ENCODE data around the gene ITGBL1. TPM values are rescaled to one million over a fixed set of nuclear protein-coding genes. Genes with fewer than 3 reads are reported as not detected.

The ITGBL1 gene
- total RNA-seq, 1 experiment from 2014 or later: 0.22 TPM

DNA sequence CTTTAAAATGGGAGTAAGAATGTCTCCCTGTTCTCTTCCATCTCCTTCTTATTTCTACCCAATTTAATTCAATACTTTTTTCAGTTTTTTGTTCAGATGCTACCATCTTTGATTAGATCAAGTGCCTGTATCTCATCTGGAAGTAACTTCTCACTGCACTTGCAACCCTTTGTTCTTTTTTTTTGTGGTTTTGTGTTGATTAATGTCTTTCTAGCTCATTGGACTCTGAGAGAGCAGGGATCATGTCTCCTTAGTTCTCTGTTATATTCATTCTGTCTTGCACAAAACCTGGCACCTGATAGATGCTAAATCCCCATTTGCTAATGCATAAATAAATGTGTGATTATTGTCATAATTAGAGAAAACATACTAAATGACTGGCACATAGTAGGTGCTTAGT lies 834 bp upstream of the ITGBL1 start:
- Mint-ChIP-seq H3K4me3 (no peak overlapping the region), H3K9me3 (no peaks in the 10 kb centered on the region), H3K27me3 (ENCODE audit: low read depth) (no peaks in the 10 kb centered on the region), H3K4me1 (peaks cover 33% of the 10 kb centered on the region), H3K36me3 (no peaks in the 10 kb centered on the region), H3K27ac (no peak overlapping the region)
- ATAC-seq: no peak
- CTCF ChIA-PET: no interaction called here
- TF ChIP-seq ZNF138 (CRISPR knock-in tag; conservative IDR thresholded peaks at IDR 0.05) (no peak), GTF2I (CRISPR knock-in tag; conservative IDR thresholded peaks at IDR 0.05) (no peak)
- TF ChIP-seq, protein P1, sequence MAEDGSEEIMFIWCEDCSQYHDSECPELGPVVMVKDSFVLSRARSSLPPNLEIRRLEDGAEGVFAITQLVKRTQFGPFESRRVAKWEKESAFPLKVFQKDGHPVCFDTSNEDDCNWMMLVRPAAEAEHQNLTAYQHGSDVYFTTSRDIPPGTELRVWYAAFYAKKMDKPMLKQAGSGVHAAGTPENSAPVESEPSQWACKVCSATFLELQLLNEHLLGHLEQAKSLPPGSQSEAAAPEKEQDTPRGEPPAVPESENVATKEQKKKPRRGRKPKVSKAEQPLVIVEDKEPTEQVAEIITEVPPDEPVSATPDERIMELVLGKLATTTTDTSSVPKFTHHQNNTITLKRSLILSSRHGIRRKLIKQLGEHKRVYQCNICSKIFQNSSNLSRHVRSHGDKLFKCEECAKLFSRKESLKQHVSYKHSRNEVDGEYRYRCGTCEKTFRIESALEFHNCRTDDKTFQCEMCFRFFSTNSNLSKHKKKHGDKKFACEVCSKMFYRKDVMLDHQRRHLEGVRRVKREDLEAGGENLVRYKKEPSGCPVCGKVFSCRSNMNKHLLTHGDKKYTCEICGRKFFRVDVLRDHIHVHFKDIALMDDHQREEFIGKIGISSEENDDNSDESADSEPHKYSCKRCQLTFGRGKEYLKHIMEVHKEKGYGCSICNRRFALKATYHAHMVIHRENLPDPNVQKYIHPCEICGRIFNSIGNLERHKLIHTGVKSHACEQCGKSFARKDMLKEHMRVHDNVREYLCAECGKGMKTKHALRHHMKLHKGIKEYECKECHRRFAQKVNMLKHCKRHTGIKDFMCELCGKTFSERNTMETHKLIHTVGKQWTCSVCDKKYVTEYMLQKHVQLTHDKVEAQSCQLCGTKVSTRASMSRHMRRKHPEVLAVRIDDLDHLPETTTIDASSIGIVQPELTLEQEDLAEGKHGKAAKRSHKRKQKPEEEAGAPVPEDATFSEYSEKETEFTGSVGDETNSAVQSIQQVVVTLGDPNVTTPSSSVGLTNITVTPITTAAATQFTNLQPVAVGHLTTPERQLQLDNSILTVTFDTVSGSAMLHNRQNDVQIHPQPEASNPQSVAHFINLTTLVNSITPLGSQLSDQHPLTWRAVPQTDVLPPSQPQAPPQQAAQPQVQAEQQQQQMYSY (CRISPR knock-in tag; IDR thresholded peaks at IDR 0.05): no peak
- TF ChIP-seq, protein P2, sequence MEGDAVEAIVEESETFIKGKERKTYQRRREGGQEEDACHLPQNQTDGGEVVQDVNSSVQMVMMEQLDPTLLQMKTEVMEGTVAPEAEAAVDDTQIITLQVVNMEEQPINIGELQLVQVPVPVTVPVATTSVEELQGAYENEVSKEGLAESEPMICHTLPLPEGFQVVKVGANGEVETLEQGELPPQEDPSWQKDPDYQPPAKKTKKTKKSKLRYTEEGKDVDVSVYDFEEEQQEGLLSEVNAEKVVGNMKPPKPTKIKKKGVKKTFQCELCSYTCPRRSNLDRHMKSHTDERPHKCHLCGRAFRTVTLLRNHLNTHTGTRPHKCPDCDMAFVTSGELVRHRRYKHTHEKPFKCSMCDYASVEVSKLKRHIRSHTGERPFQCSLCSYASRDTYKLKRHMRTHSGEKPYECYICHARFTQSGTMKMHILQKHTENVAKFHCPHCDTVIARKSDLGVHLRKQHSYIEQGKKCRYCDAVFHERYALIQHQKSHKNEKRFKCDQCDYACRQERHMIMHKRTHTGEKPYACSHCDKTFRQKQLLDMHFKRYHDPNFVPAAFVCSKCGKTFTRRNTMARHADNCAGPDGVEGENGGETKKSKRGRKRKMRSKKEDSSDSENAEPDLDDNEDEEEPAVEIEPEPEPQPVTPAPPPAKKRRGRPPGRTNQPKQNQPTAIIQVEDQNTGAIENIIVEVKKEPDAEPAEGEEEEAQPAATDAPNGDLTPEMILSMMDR (IDR thresholded peaks at IDR 0.05): no peak
- POLR2A ChIA-PET: no interaction called here
- no peak for DNase-seq (ENCODE audit: low spot score)

DNA sequence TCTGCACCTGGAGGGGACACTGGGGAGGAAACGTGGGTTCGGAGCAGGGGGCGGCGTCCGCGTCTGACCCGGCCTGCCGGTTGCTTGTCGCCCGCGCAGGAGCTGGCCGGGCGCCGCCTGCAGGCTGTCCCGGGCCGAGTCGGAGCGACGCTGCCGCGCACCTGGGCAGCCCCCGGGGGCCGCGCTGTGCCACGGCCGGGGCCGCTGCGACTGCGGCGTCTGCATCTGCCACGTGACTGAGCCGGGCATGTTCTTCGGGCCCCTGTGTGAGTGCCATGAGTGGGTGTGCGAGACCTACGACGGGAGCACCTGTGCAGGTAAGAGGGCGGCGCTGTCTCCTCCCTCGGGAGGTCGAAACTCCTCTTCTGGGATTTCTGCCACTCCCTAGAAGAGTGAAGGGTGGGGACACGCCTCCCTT lies 1.3 kb downstream of the ITGBL1 start:
- ChIA-PET CTCF (interaction anchor here (0.6 to 1.1 kb wide), 3 partner anchors 9 to 309 kb away, joined by 3 to 4 read pairs (median 3); no protein-coding TSS in a partner anchor), POLR2A (interaction anchor here (0.5 kb wide), 1 partner anchor 102 kb away, joined by 3 read pairs; no protein-coding TSS in a partner anchor)
- H3K4me1 Mint-ChIP-seq: peaks cover 33% of the 10 kb centered on the region
- TF ChIP-seq SMAD3 (CRISPR knock-in tag; IDR thresholded peaks at IDR 0.05; ENCODE audit: borderline replicate concordance) (no peak), SOX15 (CRISPR knock-in tag; IDR thresholded peaks at IDR 0.05) (no peak), ZNF121 (CRISPR knock-in tag; IDR thresholded peaks at IDR 0.05) (no peak), ZNF416 (CRISPR knock-in tag; IDR thresholded peaks at IDR 0.05) (no peak), ESRRA (CRISPR knock-in tag; IDR thresholded peaks at IDR 0.05; ENCODE audit: borderline replicate concordance) (no peak), KAT7 (CRISPR knock-in tag; IDR thresholded peaks at IDR 0.05; ENCODE audit: borderline replicate concordance) (no peak), SMAD4 (CRISPR knock-in tag; IDR thresholded peaks at IDR 0.05) (no peak), IRF2 (CRISPR knock-in tag; IDR thresholded peaks at IDR 0.05; ENCODE audit: borderline replicate concordance, low read depth) (no peak), NFATC4 (CRISPR knock-in tag; IDR thresholded peaks at IDR 0.05) (no peak)
- TF ChIP-seq, protein P3, sequence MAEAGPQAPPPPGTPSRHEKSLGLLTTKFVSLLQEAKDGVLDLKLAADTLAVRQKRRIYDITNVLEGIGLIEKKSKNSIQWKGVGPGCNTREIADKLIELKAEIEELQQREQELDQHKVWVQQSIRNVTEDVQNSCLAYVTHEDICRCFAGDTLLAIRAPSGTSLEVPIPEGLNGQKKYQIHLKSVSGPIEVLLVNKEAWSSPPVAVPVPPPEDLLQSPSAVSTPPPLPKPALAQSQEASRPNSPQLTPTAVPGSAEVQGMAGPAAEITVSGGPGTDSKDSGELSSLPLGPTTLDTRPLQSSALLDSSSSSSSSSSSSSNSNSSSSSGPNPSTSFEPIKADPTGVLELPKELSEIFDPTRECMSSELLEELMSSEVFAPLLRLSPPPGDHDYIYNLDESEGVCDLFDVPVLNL (CRISPR knock-in tag; IDR thresholded peaks at IDR 0.05; ENCODE audit: borderline replicate concordance, low read depth): no peak
- TF ChIP-seq, protein P4, sequence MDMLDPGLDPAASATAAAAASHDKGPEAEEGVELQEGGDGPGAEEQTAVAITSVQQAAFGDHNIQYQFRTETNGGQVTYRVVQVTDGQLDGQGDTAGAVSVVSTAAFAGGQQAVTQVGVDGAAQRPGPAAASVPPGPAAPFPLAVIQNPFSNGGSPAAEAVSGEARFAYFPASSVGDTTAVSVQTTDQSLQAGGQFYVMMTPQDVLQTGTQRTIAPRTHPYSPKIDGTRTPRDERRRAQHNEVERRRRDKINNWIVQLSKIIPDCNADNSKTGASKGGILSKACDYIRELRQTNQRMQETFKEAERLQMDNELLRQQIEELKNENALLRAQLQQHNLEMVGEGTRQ (CRISPR knock-in tag; IDR thresholded peaks at IDR 0.05): peak; percentile 87
- TF ChIP-seq, protein P5, sequence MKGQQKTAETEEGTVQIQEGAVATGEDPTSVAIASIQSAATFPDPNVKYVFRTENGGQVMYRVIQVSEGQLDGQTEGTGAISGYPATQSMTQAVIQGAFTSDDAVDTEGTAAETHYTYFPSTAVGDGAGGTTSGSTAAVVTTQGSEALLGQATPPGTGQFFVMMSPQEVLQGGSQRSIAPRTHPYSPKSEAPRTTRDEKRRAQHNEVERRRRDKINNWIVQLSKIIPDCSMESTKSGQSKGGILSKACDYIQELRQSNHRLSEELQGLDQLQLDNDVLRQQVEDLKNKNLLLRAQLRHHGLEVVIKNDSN (CRISPR knock-in tag; IDR thresholded peaks at IDR 0.05): peak; percentile 77
- TF ChIP-seq, protein P6, sequence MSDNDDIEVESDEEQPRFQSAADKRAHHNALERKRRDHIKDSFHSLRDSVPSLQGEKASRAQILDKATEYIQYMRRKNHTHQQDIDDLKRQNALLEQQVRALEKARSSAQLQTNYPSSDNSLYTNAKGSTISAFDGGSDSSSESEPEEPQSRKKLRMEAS (CRISPR knock-in tag; IDR thresholded peaks at IDR 0.05): peak; percentile 60; the same call in 1 of the 2 replicates
- TF ChIP-seq, protein P7, sequence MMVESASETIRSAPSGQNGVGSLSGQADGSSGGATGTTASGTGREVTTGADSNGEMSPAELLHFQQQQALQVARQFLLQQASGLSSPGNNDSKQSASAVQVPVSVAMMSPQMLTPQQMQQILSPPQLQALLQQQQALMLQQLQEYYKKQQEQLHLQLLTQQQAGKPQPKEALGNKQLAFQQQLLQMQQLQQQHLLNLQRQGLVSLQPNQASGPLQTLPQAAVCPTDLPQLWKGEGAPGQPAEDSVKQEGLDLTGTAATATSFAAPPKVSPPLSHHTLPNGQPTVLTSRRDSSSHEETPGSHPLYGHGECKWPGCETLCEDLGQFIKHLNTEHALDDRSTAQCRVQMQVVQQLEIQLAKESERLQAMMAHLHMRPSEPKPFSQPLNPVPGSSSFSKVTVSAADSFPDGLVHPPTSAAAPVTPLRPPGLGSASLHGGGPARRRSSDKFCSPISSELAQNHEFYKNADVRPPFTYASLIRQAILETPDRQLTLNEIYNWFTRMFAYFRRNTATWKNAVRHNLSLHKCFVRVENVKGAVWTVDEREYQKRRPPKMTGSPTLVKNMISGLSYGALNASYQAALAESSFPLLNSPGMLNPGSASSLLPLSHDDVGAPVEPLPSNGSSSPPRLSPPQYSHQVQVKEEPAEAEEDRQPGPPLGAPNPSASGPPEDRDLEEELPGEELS (CRISPR knock-in tag; IDR thresholded peaks at IDR 0.05): no peak
- TF ChIP-seq, protein P8, sequence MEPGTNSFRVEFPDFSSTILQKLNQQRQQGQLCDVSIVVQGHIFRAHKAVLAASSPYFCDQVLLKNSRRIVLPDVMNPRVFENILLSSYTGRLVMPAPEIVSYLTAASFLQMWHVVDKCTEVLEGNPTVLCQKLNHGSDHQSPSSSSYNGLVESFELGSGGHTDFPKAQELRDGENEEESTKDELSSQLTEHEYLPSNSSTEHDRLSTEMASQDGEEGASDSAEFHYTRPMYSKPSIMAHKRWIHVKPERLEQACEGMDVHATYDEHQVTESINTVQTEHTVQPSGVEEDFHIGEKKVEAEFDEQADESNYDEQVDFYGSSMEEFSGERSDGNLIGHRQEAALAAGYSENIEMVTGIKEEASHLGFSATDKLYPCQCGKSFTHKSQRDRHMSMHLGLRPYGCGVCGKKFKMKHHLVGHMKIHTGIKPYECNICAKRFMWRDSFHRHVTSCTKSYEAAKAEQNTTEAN (CRISPR knock-in tag; IDR thresholded peaks at IDR 0.05): no peak
- TF ChIP-seq, protein P9, sequence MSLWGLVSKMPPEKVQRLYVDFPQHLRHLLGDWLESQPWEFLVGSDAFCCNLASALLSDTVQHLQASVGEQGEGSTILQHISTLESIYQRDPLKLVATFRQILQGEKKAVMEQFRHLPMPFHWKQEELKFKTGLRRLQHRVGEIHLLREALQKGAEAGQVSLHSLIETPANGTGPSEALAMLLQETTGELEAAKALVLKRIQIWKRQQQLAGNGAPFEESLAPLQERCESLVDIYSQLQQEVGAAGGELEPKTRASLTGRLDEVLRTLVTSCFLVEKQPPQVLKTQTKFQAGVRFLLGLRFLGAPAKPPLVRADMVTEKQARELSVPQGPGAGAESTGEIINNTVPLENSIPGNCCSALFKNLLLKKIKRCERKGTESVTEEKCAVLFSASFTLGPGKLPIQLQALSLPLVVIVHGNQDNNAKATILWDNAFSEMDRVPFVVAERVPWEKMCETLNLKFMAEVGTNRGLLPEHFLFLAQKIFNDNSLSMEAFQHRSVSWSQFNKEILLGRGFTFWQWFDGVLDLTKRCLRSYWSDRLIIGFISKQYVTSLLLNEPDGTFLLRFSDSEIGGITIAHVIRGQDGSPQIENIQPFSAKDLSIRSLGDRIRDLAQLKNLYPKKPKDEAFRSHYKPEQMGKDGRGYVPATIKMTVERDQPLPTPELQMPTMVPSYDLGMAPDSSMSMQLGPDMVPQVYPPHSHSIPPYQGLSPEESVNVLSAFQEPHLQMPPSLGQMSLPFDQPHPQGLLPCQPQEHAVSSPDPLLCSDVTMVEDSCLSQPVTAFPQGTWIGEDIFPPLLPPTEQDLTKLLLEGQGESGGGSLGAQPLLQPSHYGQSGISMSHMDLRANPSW (CRISPR knock-in tag; conservative IDR thresholded peaks at IDR 0.05; ENCODE audit: low read depth): no peak

More for the DNA sequence above, 1.3 kb downstream of the ITGBL1 start:
- H3K4me3 Mint-ChIP-seq: peak overlapping the region; percentile 61
- ATAC-seq (peak; percentile 95), DNase-seq (ENCODE audit: low spot score) (peak; percentile 61)
- no peaks in the 10 kb centered on the region for H3K36me3 Mint-ChIP-seq
- no peaks in the 10 kb centered on the region for H3K27me3 Mint-ChIP-seq (ENCODE audit: low read depth)
- H3K9me3 Mint-ChIP-seq: no peaks in the 10 kb centered on the region
- H3K27ac Mint-ChIP-seq: no peak overlapping the region
